Naive thymus-derived CD8-positive, alpha-beta T cell (primary cell): Measurements from ENCODE around the gene NRXN3. TPM values are rescaled to one million over a fixed set of nuclear protein-coding genes. Genes with fewer than 3 reads are reported as not detected.
A peak's percentile ranks its signal among the peaks of the same experiment; 100 is the strongest.

Experiments
- ATAC-seq, 2 donors: fragments of 150-1000 bp; cut with Tn5 transposase in 1 of 2; sonication (Bioruptor Pico), chemical (Tn5 transposase) in 1 of 2; 1 replicate in 1 of 2; 2 replicates in 1 of 2; pipeline ENCODE4 v1.10.0; 2021; ENCODE audit warnings: mild to moderate bottlenecking in 2 of 2, moderate library complexity in 2 of 2
- POLR2A ChIA-PET: fragments of 350-600 bp; sonication (Branson Sonifier 250); formaldehyde crosslinking; loops from one replicate; lab custom pipeline; 2021; ENCODE audit warnings: antibody characterized with exemption; lab: Charles Lee
- DNase-seq, 10 donors: peaks; one replicate each; pipeline versions ENCODE4 v3.0.0 to v3.0.0-alpha.2; 2020 to 2022
- H3K27ac Mint-ChIP-seq, 10 donors: one replicate each; pipeline ENCODE4 v1.8.0; 2020 to 2022; ENCODE audit warnings: mild to moderate bottlenecking in 10 of 10, mixed read lengths in 10 of 10, moderate library complexity in 4 of 10, inconsistent platforms in 1 of 10
- H3K27me3 Mint-ChIP-seq, 5 donors: one replicate each; pipeline ENCODE4 v1.8.0; 2021 to 2022; ENCODE audit warnings: mixed read lengths in 5 of 5
- H3K36me3 Mint-ChIP-seq, 3 donors: one replicate each; pipeline ENCODE4 v1.8.0; 2020 to 2022; ENCODE audit warnings: mixed read lengths in 3 of 3, mild to moderate bottlenecking in 2 of 3, inconsistent platforms in 1 of 3
- H3K4me1 Mint-ChIP-seq, 4 donors: one replicate each; pipeline ENCODE4 v1.8.0; 2021 to 2022; ENCODE audit warnings: mixed read lengths in 4 of 4
- H3K4me3 Mint-ChIP-seq, 10 donors: one replicate each; pipeline ENCODE4 v1.8.0; 2020 to 2022; ENCODE audit warnings: mild to moderate bottlenecking in 10 of 10, mixed read lengths in 10 of 10, moderate library complexity in 6 of 10, inconsistent platforms in 1 of 10
- H3K9me3 Mint-ChIP-seq, 9 donors: one replicate each; pipeline ENCODE4 v1.8.0; 2020 to 2022; ENCODE audit warnings: mixed read lengths in 9 of 9, mild to moderate bottlenecking in 3 of 9, inconsistent platforms in 1 of 9, moderate library complexity in 1 of 9
- polyA plus RNA-seq, 3 donors: library from polyadenylated mRNA; unstranded; fragments of 300-500 nt; fragmentation: Illumina TruSeq; gene quantifications; one replicate each; pipeline ENCODE4 v1.2.3, GENCODE V29; 2021
- total RNA-seq, 8 experiments: library from RNA in 2 of 8; stranded (reverse) in 2 of 8; gene quantifications; one replicate each; pipeline ENCODE4 v1.2.3 and lab custom pipeline; 2021 to 2026

NRXN3 gene
- total and polyA plus RNA-seq, 5 experiments from 2014 or later = not detected

DNA sequence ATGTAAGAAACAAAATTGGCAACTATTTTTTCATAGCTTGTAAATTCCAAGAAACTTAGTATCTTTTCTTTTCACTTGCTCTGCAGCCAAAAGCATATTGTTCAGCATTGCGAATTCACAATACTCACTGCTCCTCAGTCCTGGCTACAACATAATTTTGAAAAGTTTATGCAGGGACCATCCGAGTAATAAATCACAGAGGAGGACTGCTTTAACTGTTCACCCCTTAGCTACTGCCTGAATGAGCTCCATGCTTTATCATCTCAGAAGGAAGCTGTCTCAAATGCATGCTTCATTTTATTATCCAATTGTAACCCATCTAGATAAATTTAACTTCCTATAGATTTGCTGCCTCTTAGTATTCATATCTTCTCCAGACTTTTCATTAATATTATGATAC, 1213.3 kb downstream of the NRXN3 start:
- ATAC-seq = no peak
- Mint-ChIP-seq H3K4me3 (no peak overlapping the region), H3K4me1 (no peaks in the 10 kb centered on the region), H3K27me3 (no peaks in the 10 kb centered on the region), H3K9me3 (peaks cover 0 to 11% (median 7%) of the 10 kb centered on the region in 9 donors), H3K36me3 (no peaks in the 10 kb centered on the region), H3K27ac (no peak overlapping the region)
- no peak for DNase-seq
- POLR2A ChIA-PET = no interaction called here

DNA sequence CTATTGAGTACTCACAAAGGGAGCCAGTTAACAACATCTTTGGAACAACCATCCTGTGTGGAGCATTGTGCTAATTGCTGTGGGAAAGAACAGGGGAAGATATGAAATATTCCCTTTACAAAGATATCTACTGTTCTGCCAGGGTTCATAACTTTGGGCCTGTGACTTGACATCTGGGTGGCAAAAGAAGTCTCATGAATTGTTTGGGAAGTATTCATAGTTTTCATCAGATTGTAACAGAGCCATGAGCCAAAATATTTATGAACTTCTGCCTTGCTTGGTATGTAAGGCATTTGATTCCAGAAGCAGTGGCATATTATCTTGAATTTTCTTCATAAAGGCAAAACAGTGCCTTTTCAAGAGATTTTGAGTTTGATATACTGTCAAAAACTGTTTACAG, 1224.9 kb downstream of the NRXN3 start:
- no peaks in the 10 kb centered on the region for H3K27me3 Mint-ChIP-seq

GRCh38 chr14:79404874-79405511, 1234.8 kb downstream of the NRXN3 start:
- ATAC-seq (no peak), DNase-seq (no peak)
- Mint-ChIP-seq H3K36me3 (no peaks in the 10 kb centered on the region), H3K4me3 (no peak overlapping the region), H3K9me3 (peaks cover 0 to 8% (median 0%) of the 10 kb centered on the region in 9 donors), H3K4me1 (no peaks in the 10 kb centered on the region), H3K27me3 (peaks cover 0 to 2% (median 0%) of the 10 kb centered on the region in 5 donors), H3K27ac (no peak overlapping the region)
- POLR2A ChIA-PET = no interaction called here

More for the DNA sequence above, 1224.9 kb downstream of the NRXN3 start:
- Mint-ChIP-seq H3K4me1 (no peaks in the 10 kb centered on the region), H3K27ac (no peak overlapping the region), H3K4me3 (no peak overlapping the region), H3K36me3 (no peaks in the 10 kb centered on the region), H3K9me3 (peaks cover 0 to 11% (median 0%) of the 10 kb centered on the region in 9 donors)
- ATAC-seq = no peak
- POLR2A ChIA-PET = no interaction called here
- DNase-seq = no peak

DNA sequence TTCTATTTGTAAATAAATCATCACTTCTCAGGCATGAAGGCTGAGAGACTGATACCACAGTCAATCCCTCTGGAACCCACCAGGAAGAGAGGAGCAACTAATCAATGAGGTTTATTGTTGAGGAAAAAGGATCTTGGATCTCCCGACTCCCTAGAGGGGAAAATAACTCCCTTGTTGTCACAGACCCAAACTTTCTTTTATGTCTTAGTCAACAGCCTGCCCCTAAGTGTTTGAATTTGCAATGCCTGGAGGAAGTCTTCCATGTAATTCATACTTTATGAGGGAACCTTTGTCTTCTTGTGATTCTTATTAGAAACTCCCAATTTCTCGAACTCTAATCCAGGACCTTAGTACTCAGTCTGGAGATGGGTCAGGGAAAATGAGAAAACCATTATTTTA, 1235.3 kb downstream of the NRXN3 start:
- no peak overlapping the region for H3K4me3 Mint-ChIP-seq
- H3K36me3 Mint-ChIP-seq = no peaks in the 10 kb centered on the region
- no peaks in the 10 kb centered on the region for H3K4me1 Mint-ChIP-seq
- DNase-seq (no peak), ATAC-seq (no peak)
- POLR2A ChIA-PET = no interaction called here
- no peak overlapping the region for H3K27ac Mint-ChIP-seq
- H3K27me3 Mint-ChIP-seq = peaks cover 0 to 2% (median 0%) of the 10 kb centered on the region in 5 donors
- H3K9me3 Mint-ChIP-seq = peaks cover 0 to 8% (median 0%) of the 10 kb centered on the region in 9 donors

DNA sequence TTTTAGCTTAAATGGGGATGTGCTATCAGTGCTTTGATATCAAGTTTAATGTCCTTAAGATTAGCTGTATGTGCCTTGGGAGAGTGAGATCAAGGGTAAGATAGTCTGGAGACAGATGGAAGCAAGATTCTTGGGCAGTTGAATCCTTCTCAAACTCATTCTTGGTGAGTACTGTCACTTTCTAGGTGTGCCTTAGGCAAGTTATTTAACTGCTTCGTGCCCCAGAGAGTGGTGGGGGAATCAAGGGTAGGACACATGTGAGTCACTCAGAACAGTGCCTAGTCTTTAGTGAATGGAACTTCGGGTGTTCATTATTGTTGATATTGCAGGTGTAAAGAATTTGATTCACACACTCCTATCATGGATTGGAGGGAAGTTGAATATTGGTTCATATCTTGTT, 1237.4 kb downstream of the NRXN3 start:
- peaks cover 0 to 8% (median 0%) of the 10 kb centered on the region in 9 donors for H3K9me3 Mint-ChIP-seq
- peaks cover 0 to 2% (median 0%) of the 10 kb centered on the region in 5 donors for H3K27me3 Mint-ChIP-seq
- no peaks in the 10 kb centered on the region for H3K36me3 Mint-ChIP-seq
- POLR2A ChIA-PET = no interaction called here
- ATAC-seq (no peak), DNase-seq (no peak)
- no peak overlapping the region for H3K4me3 Mint-ChIP-seq
- H3K27ac Mint-ChIP-seq = peak overlapping the region in 1 of 10 donors; percentile 80
- no peaks in the 10 kb centered on the region for H3K4me1 Mint-ChIP-seq

GRCh38 chr14:79408696-79409095, 1238.5 kb downstream of the NRXN3 start:
- H3K4me1 Mint-ChIP-seq = no peaks in the 10 kb centered on the region
- no peak for ATAC-seq
- peaks cover 0 to 14% (median 0%) of the 10 kb centered on the region in 9 donors for H3K9me3 Mint-ChIP-seq
- DNase-seq = no peak
- peaks cover 0 to 2% (median 0%) of the 10 kb centered on the region in 5 donors for H3K27me3 Mint-ChIP-seq
- no peak overlapping the region for H3K4me3 Mint-ChIP-seq
- POLR2A ChIA-PET = no interaction called here
- H3K27ac Mint-ChIP-seq = no peak overlapping the region
- H3K36me3 Mint-ChIP-seq = no peaks in the 10 kb centered on the region

DNA sequence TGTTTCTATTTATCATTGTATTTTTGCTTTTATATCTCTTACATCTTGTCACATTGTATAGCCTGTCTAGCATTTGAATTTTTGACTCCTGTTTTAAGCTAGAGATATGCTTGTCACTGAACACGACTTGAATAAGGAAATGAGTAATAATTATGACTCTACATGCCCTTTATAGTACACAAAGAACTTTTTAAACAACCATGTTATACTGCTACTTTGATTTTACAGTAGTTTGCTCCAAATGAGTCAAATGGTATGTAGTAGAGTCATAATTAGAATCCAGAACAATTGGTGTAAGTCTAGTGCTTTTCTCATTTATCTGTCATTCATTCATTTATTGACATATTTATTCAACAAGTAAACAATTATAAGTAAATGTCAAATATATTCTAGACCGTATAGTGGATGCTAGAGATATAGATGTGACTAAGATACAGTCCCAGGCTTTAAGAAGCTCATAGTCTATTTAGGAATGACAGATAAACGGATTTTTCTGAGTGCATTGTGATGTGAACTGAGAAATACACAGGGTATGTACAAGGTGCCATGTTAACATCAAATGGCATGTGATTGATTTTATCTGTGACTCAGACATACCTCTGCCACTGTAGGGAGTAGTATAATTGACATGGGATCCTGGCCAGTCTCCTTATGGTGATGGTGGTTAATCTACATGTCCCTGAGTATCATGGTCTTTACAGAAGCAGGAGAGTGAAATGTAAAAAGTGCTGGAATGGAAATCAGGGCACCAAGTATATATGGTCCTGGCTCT, 1241.4 kb downstream of the NRXN3 start:
- Mint-ChIP-seq H3K27me3 (peaks cover 0 to 2% (median 0%) of the 10 kb centered on the region in 5 donors), H3K4me1 (no peaks in the 10 kb centered on the region), H3K9me3 (peaks cover 0 to 14% (median 0%) of the 10 kb centered on the region in 9 donors), H3K36me3 (no peaks in the 10 kb centered on the region), H3K4me3 (no peak overlapping the region), H3K27ac (no peak overlapping the region)
- DNase-seq (no peak), ATAC-seq (no peak)
- POLR2A ChIA-PET = no interaction called here

DNA sequence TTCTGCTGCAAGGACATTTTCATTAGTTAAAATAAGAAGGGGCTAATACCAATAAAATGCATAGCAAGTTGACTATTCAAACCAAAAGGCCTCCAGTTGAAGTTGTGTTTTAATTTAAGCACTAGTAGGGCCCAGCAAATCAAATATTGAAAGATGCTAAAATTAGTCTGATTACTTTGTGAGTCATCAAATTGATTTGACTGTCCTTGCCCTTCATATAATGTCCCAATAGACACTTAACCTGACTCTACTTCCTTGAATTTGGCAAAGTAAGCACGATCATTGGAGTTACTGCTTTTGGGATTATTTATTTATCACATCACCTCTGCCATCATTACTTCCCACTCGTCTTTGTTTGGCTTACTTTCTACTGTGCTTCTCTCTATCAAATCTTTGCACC, 1242.6 kb downstream of the NRXN3 start:
- DNase-seq (no peak), ATAC-seq (no peak)
- Mint-ChIP-seq H3K27ac (no peak overlapping the region), H3K27me3 (peaks cover 0 to 3% (median 0%) of the 10 kb centered on the region in 5 donors), H3K4me3 (no peak overlapping the region), H3K9me3 (peaks cover 0 to 14% (median 0%) of the 10 kb centered on the region in 9 donors), H3K36me3 (no peaks in the 10 kb centered on the region), H3K4me1 (no peaks in the 10 kb centered on the region)
- POLR2A ChIA-PET = no interaction called here

- POLR2A ChIA-PET = no interaction called here
- Mint-ChIP-seq H3K4me1 (no peaks in the 10 kb centered on the region), H3K36me3 (no peaks in the 10 kb centered on the region), H3K27me3 (peaks cover 0 to 4% (median 0%) of the 10 kb centered on the region in 5 donors), H3K27ac (no peak overlapping the region), H3K9me3 (peaks cover 0 to 19% (median under 1%) of the 10 kb centered on the region in 9 donors), H3K4me3 (no peak overlapping the region)
- ATAC-seq = no peak
- no peak for DNase-seq
These were observed 1243.7 kb downstream of the NRXN3 start for GRCh38 chr14:79413734-79414428.

DNA sequence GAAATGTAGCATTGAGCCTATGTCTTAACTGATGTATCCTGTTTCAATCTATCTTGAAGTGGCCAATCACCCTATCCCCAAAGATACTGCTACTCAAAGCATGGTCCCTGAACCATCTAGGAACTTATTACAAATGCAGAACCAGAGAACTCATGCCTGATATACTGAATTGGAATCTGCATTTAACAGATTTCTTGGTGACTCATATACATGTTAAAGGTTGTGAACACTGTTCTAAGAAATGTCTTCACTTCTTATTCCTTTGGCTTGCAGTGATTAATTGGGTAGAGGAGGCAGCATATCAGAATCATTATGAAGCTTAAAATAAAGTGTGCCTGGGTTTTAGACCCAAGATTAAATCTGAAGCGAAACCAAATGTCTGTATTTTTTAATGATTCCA, 1245.6 kb downstream of the NRXN3 start:
- Mint-ChIP-seq H3K9me3 (peaks cover 0 to 18% (median 1%) of the 10 kb centered on the region in 9 donors), H3K36me3 (no peaks in the 10 kb centered on the region), H3K4me3 (no peak overlapping the region), H3K4me1 (no peaks in the 10 kb centered on the region), H3K27me3 (peaks cover 0 to 4% (median 0%) of the 10 kb centered on the region in 5 donors), H3K27ac (no peak overlapping the region)
- POLR2A ChIA-PET = no interaction called here
- DNase-seq = no peak
- ATAC-seq = no peak

DNA sequence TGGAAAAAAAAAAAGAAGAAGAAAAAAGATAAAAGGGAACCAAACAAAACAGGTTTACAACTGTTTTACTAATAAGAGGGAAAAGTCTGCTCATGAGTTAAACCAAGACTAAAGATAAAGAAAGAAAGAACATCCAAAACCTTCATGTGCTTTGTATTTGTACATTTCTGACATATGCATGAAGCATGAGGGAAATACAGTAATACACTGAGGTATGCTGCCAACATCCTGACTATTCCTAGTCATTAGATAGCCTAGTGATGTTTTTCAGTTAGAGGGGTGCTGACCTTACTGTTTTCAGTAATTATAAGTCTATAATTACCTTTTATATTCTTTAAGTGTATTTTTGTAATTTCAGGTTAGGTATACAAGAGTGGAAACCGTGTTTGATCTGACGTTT, 1247.8 kb downstream of the NRXN3 start:
- POLR2A ChIA-PET = no interaction called here
- no peak overlapping the region for H3K4me3 Mint-ChIP-seq
- DNase-seq = no peak

GRCh38 chr14:79418649-79419415, 1248.7 kb downstream of the NRXN3 start:
- no peak for ATAC-seq
- no peak overlapping the region for H3K4me3 Mint-ChIP-seq
- H3K9me3 Mint-ChIP-seq = peaks cover 0 to 10% (median 1%) of the 10 kb centered on the region in 9 donors
- peaks cover 0 to 4% (median 0%) of the 10 kb centered on the region in 5 donors for H3K27me3 Mint-ChIP-seq
- POLR2A ChIA-PET = no interaction called here
- no peaks in the 10 kb centered on the region for H3K4me1 Mint-ChIP-seq
- no peaks in the 10 kb centered on the region for H3K36me3 Mint-ChIP-seq
- no peak for DNase-seq
- H3K27ac Mint-ChIP-seq = no peak overlapping the region

More for the DNA sequence above, 1247.8 kb downstream of the NRXN3 start:
- no peak overlapping the region for H3K27ac Mint-ChIP-seq
- H3K4me1 Mint-ChIP-seq = no peaks in the 10 kb centered on the region
- no peak for ATAC-seq
- peaks cover 0 to 4% (median 0%) of the 10 kb centered on the region in 5 donors for H3K27me3 Mint-ChIP-seq
- peaks cover 0 to 12% (median 1%) of the 10 kb centered on the region in 9 donors for H3K9me3 Mint-ChIP-seq
- H3K36me3 Mint-ChIP-seq = no peaks in the 10 kb centered on the region
